Kidney epithelial cell (primary cell): Measurements from ENCODE around the gene COX6B1. TPM values are rescaled to one million over a fixed set of nuclear protein-coding genes. Genes with fewer than 3 reads are reported as not detected.

Experiments used
- DNase-seq: peaks from one replicate; pipeline ENCODE4 v3.0.0-alpha.2; 2010; ENCODE audit warnings: low read depth
- H3K27me3 ChIP-seq: 2 replicates; pipeline ENCODE4 v1.6.0; 2011; ENCODE audit warnings: low read length; ENCODE audit not compliant: control insufficient read depth, insufficient read depth
- H3K36me3 ChIP-seq: 2 replicates; pipeline ENCODE4 v1.5.1; 2011; ENCODE audit warnings: low read length; ENCODE audit not compliant: control insufficient read depth, insufficient read depth
- H3K4me3 ChIP-seq: 2 replicates; pipeline ENCODE4 v1.5.1; 2011; ENCODE audit warnings: low read depth, mild to moderate bottlenecking, control low read depth, low read length
- CTCF ChIP-seq: IDR thresholded peaks from 2 replicates; pipeline ENCODE4 v1.5.1; 2011; ENCODE audit warnings: mild to moderate bottlenecking, moderate library complexity, low read length, control low read depth, inconsistent platforms; ENCODE audit not compliant: insufficient read depth, poor library complexity, severe bottlenecking
- total RNA-seq: library from RNA; depleted of rRNA; stranded (reverse); fragments of >200 nt; gene quantifications from 2 replicates; pipeline ENCODE4 v1.2.3, GENCODE V29; 2015

Gene COX6B1
- total RNA-seq, 1 donor from 2014 or later: 569 TPM

GRCh38 chr19:35639321-35639639 lies 8.8 kb upstream of the COX6B1 start:
- no peaks in the 10 kb centered on the region for H3K27me3 ChIP-seq
- TF ChIP-seq CTCF: no peak
- H3K4me3 ChIP-seq: no peak overlapping the region

GRCh38 chr19:35639863-35640262 lies 8.3 kb upstream of the COX6B1 start:
- no peak for TF ChIP-seq CTCF
- peaks cover 5% of the 10 kb centered on the region for H3K36me3 ChIP-seq
- DNase-seq: no peak
- H3K4me3 ChIP-seq: no peak overlapping the region
- H3K27me3 ChIP-seq: no peaks in the 10 kb centered on the region

More at GRCh38 chr19:35639321-35639639, 8.8 kb upstream of the COX6B1 start:
- no peak for DNase-seq
- peaks cover 5% of the 10 kb centered on the region for H3K36me3 ChIP-seq

GRCh38 chr19:35641515-35642151 lies 6.5 kb upstream of the COX6B1 start, which contains the start of gene ETV2:
Gene ETV2 (plus strand): TSS chr19:35641745. CDS start chr19:35642461, 716 bp downstream.
- peaks cover 2% of the 10 kb centered on the region for H3K36me3 ChIP-seq
- H3K4me3 ChIP-seq: no peak within 1 kb of the TSS
- no peak for TF ChIP-seq CTCF
- DNase-seq: no peak
- no peaks in the 10 kb centered on the region for H3K27me3 ChIP-seq

GRCh38 chr19:35642312-35642711 lies 5.8 kb upstream of the COX6B1 start:
- Histone ChIP-seq H3K27me3 (no peaks in the 10 kb centered on the region), H3K4me3 (no peak overlapping the region), H3K36me3 (no peaks in the 10 kb centered on the region)
- no peak for TF ChIP-seq CTCF
- DNase-seq: no peak

GRCh38 chr19:35642798-35643254 lies 5.3 kb upstream of the COX6B1 start:
- H3K4me3 ChIP-seq: peak overlapping the region; percentile 44
- H3K36me3 ChIP-seq: no peaks in the 10 kb centered on the region
- no peaks in the 10 kb centered on the region for H3K27me3 ChIP-seq
- no peak for TF ChIP-seq CTCF
- no peak for DNase-seq
